Measurements from ENCODE around the gene MICALL2.

GRCh38 chr7:1501487-1502270 is 42.4 kb upstream of the MICALL2 start:
- TF ChIP-seq, protein P1, sequence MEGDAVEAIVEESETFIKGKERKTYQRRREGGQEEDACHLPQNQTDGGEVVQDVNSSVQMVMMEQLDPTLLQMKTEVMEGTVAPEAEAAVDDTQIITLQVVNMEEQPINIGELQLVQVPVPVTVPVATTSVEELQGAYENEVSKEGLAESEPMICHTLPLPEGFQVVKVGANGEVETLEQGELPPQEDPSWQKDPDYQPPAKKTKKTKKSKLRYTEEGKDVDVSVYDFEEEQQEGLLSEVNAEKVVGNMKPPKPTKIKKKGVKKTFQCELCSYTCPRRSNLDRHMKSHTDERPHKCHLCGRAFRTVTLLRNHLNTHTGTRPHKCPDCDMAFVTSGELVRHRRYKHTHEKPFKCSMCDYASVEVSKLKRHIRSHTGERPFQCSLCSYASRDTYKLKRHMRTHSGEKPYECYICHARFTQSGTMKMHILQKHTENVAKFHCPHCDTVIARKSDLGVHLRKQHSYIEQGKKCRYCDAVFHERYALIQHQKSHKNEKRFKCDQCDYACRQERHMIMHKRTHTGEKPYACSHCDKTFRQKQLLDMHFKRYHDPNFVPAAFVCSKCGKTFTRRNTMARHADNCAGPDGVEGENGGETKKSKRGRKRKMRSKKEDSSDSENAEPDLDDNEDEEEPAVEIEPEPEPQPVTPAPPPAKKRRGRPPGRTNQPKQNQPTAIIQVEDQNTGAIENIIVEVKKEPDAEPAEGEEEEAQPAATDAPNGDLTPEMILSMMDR (IDR thresholded peaks at IDR 0.05): no peak
- TF ChIP-seq POLR2A (IDR thresholded peaks at IDR 0.05) (no peak), POLR2AphosphoS5 (IDR thresholded peaks at IDR 0.05) (no peak), EP300 (IDR thresholded peaks at IDR 0.05; ENCODE audit: low read depth) (no peak)
